LNCAP (cell line): ENCODE results near the gene EDEM3.

Source experiments
- CTCF ChIP-seq: fragments of 450-650 bp; IDR thresholded peaks from 2 replicates; pipeline ENCODE4 v1.5.1; 2017; ENCODE audit warnings: mild to moderate bottlenecking

EDEM3 gene

GRCh38 chr1:184649451-184649888, 105.2 kb downstream of the EDEM3 start:
- TF ChIP-seq CTCF: no peak

- no peak for TF ChIP-seq CTCF
These were observed 105.8 kb downstream of the EDEM3 start for GRCh38 chr1:184648856-184649201.

- no peak for TF ChIP-seq CTCF
These were observed 106.3 kb downstream of the EDEM3 start for GRCh38 chr1:184648160-184648855.

GRCh38 chr1:184647471-184647870, 107.2 kb downstream of the EDEM3 start:
- TF ChIP-seq CTCF: no peak

GRCh38 chr1:184646824-184647223, 107.8 kb downstream of the EDEM3 start:
- TF ChIP-seq CTCF: no peak

- TF ChIP-seq CTCF: no peak
These were observed 108.4 kb downstream of the EDEM3 start for GRCh38 chr1:184646178-184646701.

GRCh38 chr1:184644771-184645170, 109.9 kb downstream of the EDEM3 start:
- no peak for TF ChIP-seq CTCF

GRCh38 chr1:184643661-184644060, 111.0 kb downstream of the EDEM3 start:
- TF ChIP-seq CTCF: no peak
